HFFc6 (cell line): ENCODE data around the gene DNMT3A. TPM values are rescaled to one million over a fixed set of nuclear protein-coding genes. Genes with fewer than 3 reads are reported as not detected.

Experiments used
- DNase-seq: peaks from one replicate; pipeline ENCODE4 v3.0.0-alpha.2; 2018
- H3K27ac Mint-ChIP-seq: 2 replicates; pipeline ENCODE4 v1.8.0; 2020; ENCODE audit warnings: mild to moderate bottlenecking, mixed read lengths
- H3K27me3 Mint-ChIP-seq: 2 replicates; pipeline ENCODE4 v1.8.0; 2021; ENCODE audit warnings: mild to moderate bottlenecking, moderate library complexity, mixed read lengths; ENCODE audit not compliant: insufficient read depth
- H3K36me3 Mint-ChIP-seq: 2 replicates; pipeline ENCODE4 v1.8.0; 2021; ENCODE audit warnings: low read depth, mixed read lengths
- H3K4me1 Mint-ChIP-seq: 2 replicates; pipeline ENCODE4 v1.8.0; 2020; ENCODE audit warnings: low read depth, mixed read lengths
- H3K4me3 Mint-ChIP-seq: 2 replicates; pipeline ENCODE4 v1.8.0; 2020; ENCODE audit warnings: mild to moderate bottlenecking, moderate library complexity, mixed read lengths
- H3K9me3 Mint-ChIP-seq: 2 replicates; pipeline ENCODE4 v1.8.0; 2020; ENCODE audit warnings: mild to moderate bottlenecking, mixed read lengths
- CTCF ChIP-seq: fragments of 200-600 bp; sonication (generic); IDR thresholded peaks from 2 replicates; pipeline ENCODE4 v1.5.0; 2021; ENCODE audit warnings: antibody characterized with exemption, mild to moderate bottlenecking
- total RNA-seq, 6 experiments: library from RNA; stranded (reverse); fragmentation: NEBNext Ultra II Directional; extraction: Animal tissue kit (Norgen Biotek cat#: 25700); gene quantifications; 2 replicates in 1 of 6; 3 replicates in 5 of 6; pipeline ENCODE4 v1.2.3, GENCODE V29; 2021

The DNMT3A gene
- total RNA-seq, 6 experiments from 2014 or later: 3.5 to 5.2 (median 4.5) TPM

DNA sequence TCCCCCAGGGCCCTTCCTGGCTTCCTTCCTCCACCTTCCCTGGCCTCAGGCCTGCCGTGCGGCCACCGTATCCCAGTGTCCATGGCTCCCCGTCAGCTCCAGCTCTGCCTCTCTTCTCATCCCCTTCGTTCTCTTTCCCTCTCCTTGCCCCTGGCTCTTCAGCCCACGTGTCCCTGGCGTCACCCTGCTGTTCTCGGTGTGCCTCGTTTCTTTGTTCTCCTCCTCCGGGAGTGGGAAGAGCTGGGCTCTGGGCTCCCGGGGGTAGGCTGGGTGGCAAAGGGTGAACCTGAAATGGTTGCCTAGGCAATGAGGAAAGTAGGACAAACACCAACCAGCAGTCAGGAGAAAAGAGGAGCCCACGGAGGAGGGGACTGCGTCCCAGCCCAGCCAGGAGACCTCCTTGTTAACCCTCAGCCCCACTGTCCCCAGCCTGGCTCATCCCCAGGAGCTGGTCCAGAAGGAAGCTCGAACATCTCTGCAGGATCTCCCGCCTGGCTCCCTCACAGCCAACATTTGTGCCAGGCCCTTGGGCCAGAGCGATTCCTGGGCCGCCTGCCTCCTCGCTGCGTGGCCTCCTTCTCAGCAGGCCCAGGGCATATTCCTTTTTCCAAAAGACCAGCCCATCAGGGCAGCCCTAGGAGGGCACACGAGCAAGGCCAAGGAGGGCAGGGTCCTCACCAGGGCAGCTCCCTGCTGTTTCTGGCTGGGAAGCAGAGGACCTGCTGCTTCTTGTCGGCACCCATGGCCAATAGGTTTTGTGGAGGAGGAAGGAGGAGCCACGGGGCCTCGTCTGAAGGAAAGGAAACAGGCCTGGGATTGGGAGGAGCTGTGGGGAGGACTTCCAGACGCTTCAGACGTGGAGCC is 30.9 kb upstream of the DNMT3A start:
- no peaks in the 10 kb centered on the region for H3K9me3 Mint-ChIP-seq
- peaks cover 23% of the 10 kb centered on the region for H3K27me3 Mint-ChIP-seq
- peaks cover 11% of the 10 kb centered on the region for H3K4me1 Mint-ChIP-seq
- H3K27ac Mint-ChIP-seq: no peak overlapping the region
- H3K36me3 Mint-ChIP-seq: no peaks in the 10 kb centered on the region
- no peak for TF ChIP-seq CTCF
- H3K4me3 Mint-ChIP-seq: no peak overlapping the region
- DNase-seq: no peak

DNA sequence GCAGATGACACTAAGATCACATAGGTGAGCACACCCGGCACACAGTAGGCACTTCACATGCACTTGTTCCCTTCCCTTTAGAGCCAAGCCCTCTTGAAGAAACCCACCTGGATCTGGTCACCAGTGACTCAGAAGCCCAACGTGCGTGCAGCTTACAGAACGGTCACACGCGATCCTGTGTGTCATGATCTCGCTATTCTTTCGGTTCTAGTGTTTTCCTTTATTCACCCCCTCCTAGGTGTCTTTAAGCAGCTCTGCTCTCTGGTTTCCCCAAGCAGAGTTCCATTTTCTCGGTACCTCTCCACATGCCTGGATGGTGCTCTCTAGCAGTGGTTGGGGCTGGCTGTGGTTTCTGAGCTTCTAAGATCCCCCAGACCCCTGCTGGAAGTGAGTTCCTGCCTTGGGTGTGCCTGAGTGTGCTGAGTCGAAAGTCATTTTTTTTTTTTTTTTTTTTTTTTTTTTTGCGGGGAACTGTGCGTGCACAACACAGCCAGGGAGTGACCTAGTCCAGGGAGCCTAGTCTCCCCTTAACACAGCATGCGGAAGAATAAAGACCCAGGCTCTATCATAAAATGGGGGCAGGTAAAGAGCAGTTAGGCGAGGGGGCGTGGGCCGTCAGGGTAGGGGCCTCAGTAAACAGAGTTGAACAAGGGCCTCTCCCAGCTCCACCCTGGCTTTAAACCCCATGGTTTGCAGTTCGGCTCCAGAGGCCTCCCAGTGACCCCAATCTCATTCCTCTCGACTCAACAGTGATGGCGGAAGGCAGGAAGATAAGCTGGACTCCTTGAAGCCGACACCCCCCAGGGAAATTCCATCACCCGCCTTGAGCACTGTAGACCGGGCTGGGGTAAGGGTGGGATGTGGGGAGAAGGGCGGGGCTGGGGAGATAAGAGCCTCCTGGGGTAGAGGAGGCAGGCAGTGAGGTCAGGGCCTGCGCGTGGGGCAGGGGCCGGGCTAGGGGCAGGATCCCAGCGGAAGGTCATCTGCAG is 29.8 kb upstream of the DNMT3A start:
- peaks cover 21% of the 10 kb centered on the region for H3K27me3 Mint-ChIP-seq
- no peak for TF ChIP-seq CTCF
- no peak overlapping the region for H3K4me3 Mint-ChIP-seq
- H3K4me1 Mint-ChIP-seq: 0 out of 2 replicates have a peak, but pooled peaks cover 4% of the 10 kb centered on the region
- no peak overlapping the region for H3K27ac Mint-ChIP-seq
- no peaks in the 10 kb centered on the region for H3K36me3 Mint-ChIP-seq
- DNase-seq: no peak
- no peaks in the 10 kb centered on the region for H3K9me3 Mint-ChIP-seq

GRCh38 chr2:25369876-25370275 is 28.2 kb upstream of the DNMT3A start:
- Mint-ChIP-seq H3K36me3 (no peaks in the 10 kb centered on the region), H3K4me1 (no peaks in the 10 kb centered on the region), H3K4me3 (no peak overlapping the region), H3K27me3 (peaks cover 17% of the 10 kb centered on the region), H3K27ac (no peak overlapping the region), H3K9me3 (no peaks in the 10 kb centered on the region)
- no peak for TF ChIP-seq CTCF
- no peak for DNase-seq

DNA sequence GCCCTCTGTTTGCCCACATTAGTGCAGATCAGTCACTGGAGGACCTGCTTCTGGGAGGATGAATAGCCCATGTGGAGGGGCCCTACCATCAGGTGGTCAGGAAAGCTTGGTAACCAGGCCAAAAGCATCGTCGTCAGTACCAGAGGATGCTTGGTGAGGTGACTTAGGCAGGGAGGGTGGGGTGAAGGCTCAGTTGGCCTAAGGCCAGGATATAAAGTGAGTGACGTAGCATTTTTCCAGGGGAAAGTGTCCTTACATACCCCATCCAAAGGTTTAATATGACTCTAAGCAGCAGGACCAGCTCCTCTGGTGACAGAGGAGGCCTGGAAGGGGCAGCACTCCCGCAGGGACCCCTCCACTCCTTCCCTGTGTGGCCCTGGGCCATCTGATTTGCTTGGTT is 27.7 kb upstream of the DNMT3A start:
- Mint-ChIP-seq H3K9me3 (no peaks in the 10 kb centered on the region), H3K27me3 (peaks cover 19% of the 10 kb centered on the region), H3K36me3 (no peaks in the 10 kb centered on the region), H3K4me1 (no peaks in the 10 kb centered on the region), H3K27ac (no peak overlapping the region), H3K4me3 (no peak overlapping the region)
- TF ChIP-seq CTCF: no peak
- no peak for DNase-seq

- Mint-ChIP-seq H3K27me3 (peaks cover 17% of the 10 kb centered on the region), H3K4me3 (no peak overlapping the region), H3K27ac (no peak overlapping the region), H3K9me3 (no peaks in the 10 kb centered on the region), H3K4me1 (no peaks in the 10 kb centered on the region), H3K36me3 (no peaks in the 10 kb centered on the region)
- TF ChIP-seq CTCF: no peak
- no peak for DNase-seq
These were observed 26.9 kb upstream of the DNMT3A start for GRCh38 chr2:25368660-25369059.
